Smooth muscle cell (in vitro differentiated cells): ENCODE data around the gene FOXC2. TPM values are rescaled to one million over a fixed set of nuclear protein-coding genes. Genes with fewer than 3 reads are reported as not detected.

Experiments used
- DNase-seq: peaks from one replicate; lab custom pipeline; 2025; ENCODE audit not compliant: unreplicated experiment; lab: John Stamatoyannopoulos, UW
- H2AFZ ChIP-seq: fragments of 200-600 bp; sonication (generic); 2 replicates; pipeline ENCODE4 v1.6.0; 2016; ENCODE audit warnings: antibody characterized with exemption, low read depth, mild to moderate bottlenecking
- H3F3A ChIP-seq: fragments of 200-600 bp; sonication (generic); 2 replicates; pipeline ENCODE4 v1.6.0; 2017; ENCODE audit warnings: antibody characterized with exemption, low read depth
- H3K27ac ChIP-seq: fragments of 200-600 bp; sonication (generic); 2 replicates; pipeline ENCODE4 v1.5.1; 2016; ENCODE audit warnings: low read depth, mild to moderate bottlenecking
- H3K27me3 ChIP-seq: fragments of 200-600 bp; sonication (generic); 2 replicates; pipeline ENCODE4 v1.6.1; 2016; ENCODE audit warnings: low read depth, mild to moderate bottlenecking
- H3K36me3 ChIP-seq: fragments of 200-600 bp; sonication (generic); 2 replicates; pipeline ENCODE4 v1.5.1; 2016; ENCODE audit warnings: low read depth
- H3K4me1 ChIP-seq: fragments of 200-600 bp; sonication (generic); 2 replicates; pipeline ENCODE4 v1.5.1; 2016; ENCODE audit warnings: low read depth
- H3K4me2 ChIP-seq: fragments of 200-600 bp; sonication (generic); 2 replicates; pipeline ENCODE4 v1.6.0; 2016; ENCODE audit warnings: mild to moderate bottlenecking
- H3K4me3 ChIP-seq: fragments of 200-600 bp; sonication (generic); 2 replicates; pipeline ENCODE4 v1.5.1; 2016; ENCODE audit warnings: mild to moderate bottlenecking
- H3K79me2 ChIP-seq: fragments of 200-600 bp; sonication (generic); 2 replicates; pipeline ENCODE4 v1.6.0; 2016; ENCODE audit warnings: low read depth, mild to moderate bottlenecking
- H3K9ac ChIP-seq: fragments of 200-600 bp; sonication (generic); 2 replicates; pipeline ENCODE4 v1.6.0; 2016; ENCODE audit warnings: low read depth
- H3K9me3 ChIP-seq: fragments of 200-600 bp; sonication (generic); replicated peaks from 2 replicates; pipeline ENCODE4 v1.5.1; 2016; ENCODE audit warnings: low read depth
- H4K20me1 ChIP-seq: fragments of 200-600 bp; sonication (generic); 2 replicates; pipeline ENCODE4 v1.6.0; 2016; ENCODE audit warnings: low read depth
- WGBS: methylation state at CpG from one replicate; pipeline ENCODE4 v1.1.7; 2016; ENCODE audit warnings: low lambda C conversion rate; 5-methylcytosine and 5-hydroxymethylcytosine counted together
- polyA plus RNA-seq: library from polyadenylated mRNA; unstranded; fragments of >200 nt; fragmentation: Nextera tagmentation; extraction: Ambion mirVana; gene quantifications from 2 replicates; pipeline ENCODE4 v1.2.1, GENCODE V29; 2016
- total RNA-seq: library from RNA; depleted of rRNA; stranded (reverse); fragments of >200 nt; gene quantifications from 2 replicates; pipeline ENCODE4 v1.2.3, GENCODE V29; 2014
- TF ChIP-seq, protein P1 (sequence below): fragments of 200-600 bp; sonication (generic); IDR thresholded peaks from 2 replicates; pipeline ENCODE4 v1.5.1; 2017; ENCODE audit warnings: borderline replicate concordance, mild to moderate bottlenecking, antibody characterized with exemption; ENCODE audit not compliant: insufficient read depth, poor library complexity, severe bottlenecking

The FOXC2 gene
- total and polyA plus RNA-seq, 2 experiments from 2014 or later: 2.7 to 18.0 TPM

DNA sequence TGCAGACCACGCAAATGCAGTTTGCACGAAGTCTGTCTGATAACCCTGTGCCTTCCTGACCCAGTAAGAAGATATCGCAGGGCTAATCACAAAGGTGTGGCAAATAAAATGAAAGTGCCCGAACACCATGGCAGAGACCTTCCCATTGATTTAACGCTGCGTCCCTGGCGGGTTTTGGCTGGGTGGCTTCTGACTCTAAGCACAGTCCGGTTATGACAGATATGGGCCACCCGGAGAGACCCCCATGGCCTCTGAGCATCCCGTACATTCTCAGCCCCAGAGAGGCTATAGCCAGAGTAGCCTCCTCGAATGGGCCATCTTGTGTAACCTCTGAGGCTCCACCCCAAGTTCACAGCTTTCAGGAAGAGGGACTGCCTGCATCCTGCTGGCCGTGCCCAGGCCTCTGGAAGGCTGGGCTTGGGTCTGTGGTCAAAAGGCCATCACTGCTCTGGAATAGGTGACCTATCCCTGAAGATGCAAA lies 5.5 kb downstream of the FOXC2 start:
- no peak overlapping the region for H3K4me2 ChIP-seq
- no peak overlapping the region for H3K9ac ChIP-seq
- H3F3A ChIP-seq: peaks cover 6% of the 10 kb centered on the region
- H3K4me3 ChIP-seq: no peak overlapping the region
- no peaks in the 10 kb centered on the region for H3K9me3 ChIP-seq
- H3K27ac ChIP-seq: no peak overlapping the region
- H3K27me3 ChIP-seq: peaks cover 7% of the 10 kb centered on the region
- H2AFZ ChIP-seq: no peak overlapping the region
- peaks cover 24% of the 10 kb centered on the region for H4K20me1 ChIP-seq
- 84% methylated on average over 12 of the region's 12 CpGs for WGBS
- DNase-seq: no peak
- no peaks in the 10 kb centered on the region for H3K36me3 ChIP-seq
- TF ChIP-seq, protein P1, sequence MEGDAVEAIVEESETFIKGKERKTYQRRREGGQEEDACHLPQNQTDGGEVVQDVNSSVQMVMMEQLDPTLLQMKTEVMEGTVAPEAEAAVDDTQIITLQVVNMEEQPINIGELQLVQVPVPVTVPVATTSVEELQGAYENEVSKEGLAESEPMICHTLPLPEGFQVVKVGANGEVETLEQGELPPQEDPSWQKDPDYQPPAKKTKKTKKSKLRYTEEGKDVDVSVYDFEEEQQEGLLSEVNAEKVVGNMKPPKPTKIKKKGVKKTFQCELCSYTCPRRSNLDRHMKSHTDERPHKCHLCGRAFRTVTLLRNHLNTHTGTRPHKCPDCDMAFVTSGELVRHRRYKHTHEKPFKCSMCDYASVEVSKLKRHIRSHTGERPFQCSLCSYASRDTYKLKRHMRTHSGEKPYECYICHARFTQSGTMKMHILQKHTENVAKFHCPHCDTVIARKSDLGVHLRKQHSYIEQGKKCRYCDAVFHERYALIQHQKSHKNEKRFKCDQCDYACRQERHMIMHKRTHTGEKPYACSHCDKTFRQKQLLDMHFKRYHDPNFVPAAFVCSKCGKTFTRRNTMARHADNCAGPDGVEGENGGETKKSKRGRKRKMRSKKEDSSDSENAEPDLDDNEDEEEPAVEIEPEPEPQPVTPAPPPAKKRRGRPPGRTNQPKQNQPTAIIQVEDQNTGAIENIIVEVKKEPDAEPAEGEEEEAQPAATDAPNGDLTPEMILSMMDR: no peak
- peaks cover 24% of the 10 kb centered on the region for H3K79me2 ChIP-seq
- H3K4me1 ChIP-seq: peaks cover 26% of the 10 kb centered on the region

DNA sequence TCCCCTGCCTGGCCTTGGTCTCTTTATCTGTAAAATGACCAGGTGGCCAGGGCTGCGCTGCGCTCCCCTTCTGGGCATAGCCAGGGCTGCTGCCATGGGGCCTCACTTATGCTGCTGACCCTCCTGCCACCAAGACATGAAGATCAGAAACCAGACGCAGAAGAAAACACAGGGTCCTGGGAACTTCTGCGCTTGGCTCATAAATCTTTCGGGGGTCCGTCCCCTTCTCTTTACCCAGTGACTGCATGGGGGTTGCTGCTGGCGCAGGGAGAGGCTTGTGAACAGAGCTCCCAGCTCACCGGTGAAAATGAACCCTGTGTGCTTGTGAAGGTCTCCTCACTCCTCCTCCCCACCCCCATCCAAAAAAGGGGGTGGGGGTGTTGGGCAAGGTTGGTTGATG lies 6.0 kb downstream of the FOXC2 start:
- Histone ChIP-seq H3K4me1 (peaks cover 30% of the 10 kb centered on the region), H3F3A (peaks cover 6% of the 10 kb centered on the region), H3K9ac (no peak overlapping the region), H2AFZ (no peak overlapping the region), H3K79me2 (peaks cover 24% of the 10 kb centered on the region), H4K20me1 (peaks cover 24% of the 10 kb centered on the region), H3K9me3 (no peaks in the 10 kb centered on the region), H3K36me3 (no peaks in the 10 kb centered on the region), H3K27me3 (peaks cover 7% of the 10 kb centered on the region), H3K4me2 (no peak overlapping the region), H3K4me3 (no peak overlapping the region), H3K27ac (no peak overlapping the region)
- no peak for DNase-seq
- TF ChIP-seq, protein P1: no peak
- 91% methylated on average over 8 of the region's 8 CpGs for WGBS

- Histone ChIP-seq H3K79me2 (peaks cover 24% of the 10 kb centered on the region), H3K9ac (no peak overlapping the region), H3K4me2 (no peak overlapping the region), H3K4me1 (peaks cover 35% of the 10 kb centered on the region), H2AFZ (no peak overlapping the region), H3K9me3 (no peaks in the 10 kb centered on the region), H3K27me3 (peaks cover 7% of the 10 kb centered on the region), H3K27ac (no peak overlapping the region), H4K20me1 (peaks cover 24% of the 10 kb centered on the region), H3K4me3 (no peak overlapping the region), H3F3A (peaks cover 6% of the 10 kb centered on the region), H3K36me3 (no peaks in the 10 kb centered on the region)
- 62% methylated on average over 8 of the region's 8 CpGs for WGBS
- no peak for DNase-seq
- TF ChIP-seq, protein P1: no peak
Measured at GRCh38 chr16:86573215-86573614, 6.6 kb downstream of the FOXC2 start.
